ENCODE measurements around the gene HNRNPLL. TPM values are rescaled to one million over a fixed set of nuclear protein-coding genes. Genes with fewer than 3 reads are reported as not detected.
"Not testable (repeated sequence)": the region's sequence is repeated elsewhere in the genome, so short reads cannot be mapped to it uniquely, and the experiment has no call there.

The HNRNPLL gene
- total and polyA plus RNA-seq, 4 experiments from 2014 or later = 71.2 to 105 (median 88.9) TPM

DNA sequence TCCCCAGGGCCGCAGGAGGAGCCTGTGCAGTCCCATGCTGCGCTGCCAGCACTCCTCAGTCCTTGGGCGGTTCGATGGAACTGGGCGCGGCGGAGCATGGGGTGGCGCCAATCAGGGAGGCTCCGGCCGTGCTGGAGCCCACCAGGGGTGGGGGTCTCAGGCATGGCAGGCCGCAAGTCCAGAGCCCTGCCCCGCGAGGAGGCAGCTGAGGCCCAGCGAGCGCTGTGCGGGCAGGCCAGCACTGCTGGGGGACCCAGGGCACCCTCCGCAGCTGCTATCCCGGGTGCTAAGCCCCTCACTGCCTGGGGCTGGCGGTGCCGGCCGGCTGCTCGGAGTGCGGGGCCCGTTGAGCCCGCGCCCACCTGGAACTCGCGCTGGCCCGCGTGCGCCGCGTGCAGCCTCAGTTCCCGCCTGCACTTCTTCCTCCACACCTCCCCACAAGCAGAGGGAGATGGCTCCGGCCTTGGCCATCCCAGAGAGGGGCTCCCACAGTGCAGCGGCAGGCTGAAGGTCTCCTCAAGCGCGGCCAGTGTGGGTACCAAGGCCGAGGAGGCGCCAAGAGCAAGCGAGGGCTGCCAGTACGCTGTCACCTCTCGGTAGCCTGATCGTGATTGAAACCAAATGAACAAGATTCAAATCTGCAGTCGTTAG lies 40.4 kb upstream of the HNRNPLL start:
- peaks cover 30% of the 10 kb centered on the region for H3K4me1 ChIP-seq (ENCODE audit: insufficient read depth, low read length)
- intact Hi-C loops (cut with micrococcal nuclease) = no loop called here

DNA sequence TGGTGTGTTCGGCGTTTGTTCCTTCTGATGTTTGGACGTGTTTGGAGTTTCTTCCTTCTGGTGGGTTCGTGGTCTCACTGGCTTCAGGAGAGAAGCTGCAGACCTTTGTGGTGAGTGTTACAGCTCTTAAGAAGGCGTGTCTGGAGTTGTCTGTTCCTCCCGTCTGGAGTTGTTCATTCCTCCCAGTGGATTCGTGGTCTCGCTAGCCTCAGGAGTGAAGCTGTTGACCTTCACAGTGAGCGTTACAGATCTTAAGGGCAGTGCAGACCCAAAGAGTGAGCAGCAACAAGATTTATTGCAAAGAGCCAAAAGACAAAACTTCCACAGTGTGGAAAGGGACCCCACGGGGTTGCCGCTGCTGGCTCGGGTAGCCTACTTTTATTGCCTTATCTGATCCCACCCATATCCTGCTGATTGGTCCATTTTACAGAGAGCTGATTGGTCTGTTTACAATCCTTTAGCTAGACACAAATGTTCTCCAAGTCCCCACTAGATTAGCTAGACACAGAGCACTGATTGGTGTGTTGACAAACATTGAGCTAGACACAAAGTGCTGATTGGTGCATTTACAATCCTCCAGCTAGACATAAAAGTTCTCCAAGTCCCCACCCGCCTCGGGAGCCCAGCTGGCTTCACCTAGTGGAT lies 39.8 kb upstream of the HNRNPLL start:
- POLR2A ChIA-PET (ENCODE audit: partially characterized antibody) = interaction anchor here (0.8 to 7.8 kb wide), 8 partner anchors 12 to 109 kb away, joined by 3 to 73 read pairs (median 7); partner anchors contain the start of genes GALM and SRSF7
- Mint-ChIP-seq H3K4me1 (peaks cover 12 to 34% (median 20%) of the 10 kb centered on the region in 4 donors), H3K27ac (peak overlapping the region; percentile 31 to 79 (median 63))
- H3K27me3 ChIP-seq (ENCODE audit: insufficient read depth, low read length); intact Hi-C loops (cut with micrococcal nuclease); H3K9me3 ChIP-seq (ENCODE audit: control insufficient read depth in 1 of 2, low read length in 2 of 2); H3K4me3 ChIP-seq (ENCODE audit: low read length in 2 of 2); H3K27me3 Mint-ChIP-seq; H3K36me3 Mint-ChIP-seq; H3K4me3 Mint-ChIP-seq; DNase-seq; H3K9me3 Mint-ChIP-seq; H3K36me3 ChIP-seq (ENCODE audit: insufficient read depth, low read length): not testable (repeated sequence)
- CTCF ChIA-PET (ENCODE audit: partially characterized antibody) = interaction anchor here (0.7 to 3.4 kb wide), 9 partner anchors 10 to 83 kb away, joined by 3 to 15 read pairs (median 3); no protein-coding TSS in a partner anchor
- Histone ChIP-seq H3K27ac (ENCODE audit: low read depth, low read length) (peak overlapping the region; percentile 51), H3K4me1 (ENCODE audit: insufficient read depth, low read length) (peaks cover 24% of the 10 kb centered on the region)

More for the DNA sequence above, 40.4 kb upstream of the HNRNPLL start:
- Mint-ChIP-seq H3K9me3 (no peaks in the 10 kb centered on the region), H3K27ac (peak overlapping the region; percentile 73 to 97 (median 95)), H3K27me3 (no peaks in the 10 kb centered on the region), H3K36me3 (no peaks in the 10 kb centered on the region), H3K4me1 (peaks cover 17 to 39% (median 26%) of the 10 kb centered on the region in 4 donors), H3K4me3 (peak overlapping the region in 6 of 8 donors; percentile 68 to 89 (median 77))
- no peaks in the 10 kb centered on the region for H3K9me3 ChIP-seq (ENCODE audit: control insufficient read depth in 1 of 2, low read length in 2 of 2)
- peak overlapping the region; percentile 51 for H3K27ac ChIP-seq (ENCODE audit: low read depth, low read length)
- ChIA-PET POLR2A (ENCODE audit: partially characterized antibody) (interaction anchor here (0.7 to 7.8 kb wide), 14 partner anchors 9 to 108 kb away, joined by 3 to 73 read pairs (median 4); partner anchors contain the start of genes GALM, HNRNPLL and SRSF7), CTCF (ENCODE audit: partially characterized antibody) (interaction anchor here (0.7 to 3.4 kb wide), 10 partner anchors 16 to 82 kb away, joined by 3 to 15 read pairs (median 4); partner anchors contain the start of gene GALM)
- no peaks in the 10 kb centered on the region for H3K36me3 ChIP-seq (ENCODE audit: insufficient read depth, low read length)
- peak in 1 of 5 donors; percentile 5 for DNase-seq
- H3K4me3 ChIP-seq (ENCODE audit: low read length in 2 of 2) = peak overlapping the region in 1 of 2 donors; percentile 12
- no peaks in the 10 kb centered on the region for H3K27me3 ChIP-seq (ENCODE audit: insufficient read depth, low read length)

DNA sequence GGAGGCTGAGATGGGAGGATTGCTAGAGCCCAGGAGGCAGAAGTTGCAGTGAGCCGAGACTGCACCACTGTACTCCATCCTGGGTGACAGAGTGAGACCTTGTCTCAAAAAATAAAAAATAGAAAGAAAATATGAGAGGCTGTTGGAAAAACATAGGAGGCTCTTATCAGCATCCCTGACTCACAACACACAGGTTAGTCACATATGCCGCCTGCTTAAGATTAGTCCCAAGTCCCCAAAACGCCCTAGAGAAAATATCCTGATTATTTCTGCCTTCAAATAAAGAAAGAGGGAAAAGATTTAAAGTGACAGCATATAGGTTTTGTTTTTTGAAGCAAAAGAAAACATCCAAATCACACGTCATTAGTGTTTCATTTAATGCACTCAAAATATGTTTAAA lies 33.3 kb upstream of the HNRNPLL start:
- Histone ChIP-seq H3K27me3 (ENCODE audit: insufficient read depth, low read length) (no peaks in the 10 kb centered on the region), H3K36me3 (ENCODE audit: insufficient read depth, low read length) (no peaks in the 10 kb centered on the region), H3K9me3 (ENCODE audit: control insufficient read depth in 1 of 2, low read length in 2 of 2) (no peaks in the 10 kb centered on the region), H3K4me1 (ENCODE audit: insufficient read depth, low read length) (peaks cover 18% of the 10 kb centered on the region), H3K27ac (ENCODE audit: low read depth, low read length) (no peak overlapping the region), H3K4me3 (ENCODE audit: low read length in 2 of 2) (no peak overlapping the region)
- H3K27me3 Mint-ChIP-seq = no peaks in the 10 kb centered on the region
- CTCF ChIA-PET (ENCODE audit: partially characterized antibody) = interaction anchor here (0.7 kb wide), 1 partner anchor 18 kb away, joined by 3 read pairs; no protein-coding TSS in a partner anchor
- no peak overlapping the region for H3K4me3 Mint-ChIP-seq
- H3K4me1 Mint-ChIP-seq = peaks cover 10 to 16% (median 14%) of the 10 kb centered on the region in 4 donors
- H3K27ac Mint-ChIP-seq = no peak overlapping the region
- intact Hi-C loops (cut with micrococcal nuclease) = no loop called here
- H3K36me3 Mint-ChIP-seq = no peaks in the 10 kb centered on the region
- POLR2A ChIA-PET (ENCODE audit: partially characterized antibody) = interaction anchor here (0.9 kb wide), 1 partner anchor 33 kb away, joined by 3 read pairs; no protein-coding TSS in a partner anchor
- peaks cover 0 to 2% (median 0%) of the 10 kb centered on the region in 8 donors for H3K9me3 Mint-ChIP-seq
- no peak for DNase-seq

DNA sequence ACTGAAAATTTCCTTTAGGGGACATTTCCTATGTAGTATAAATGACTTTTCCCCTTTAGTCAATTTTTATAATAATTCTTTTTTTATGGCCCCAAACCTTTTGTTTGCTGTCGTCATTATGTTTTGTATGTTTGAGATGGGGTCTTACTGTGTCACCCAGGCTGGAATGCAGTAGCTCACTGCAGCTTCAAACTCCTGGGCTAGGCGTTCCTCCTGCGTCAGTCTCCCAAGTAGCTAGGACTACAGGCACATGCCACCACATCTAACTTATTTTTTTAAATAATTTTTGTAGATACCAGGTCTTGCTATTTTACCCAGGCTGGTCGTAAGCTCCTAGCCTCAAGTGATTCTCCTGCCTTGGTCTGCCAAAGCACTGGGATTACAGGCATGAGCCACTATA lies 32.4 kb upstream of the HNRNPLL start:
- Mint-ChIP-seq H3K4me1 (peaks cover 10 to 16% (median 14%) of the 10 kb centered on the region in 4 donors), H3K27ac (no peak overlapping the region), H3K36me3 (no peaks in the 10 kb centered on the region), H3K4me3 (no peak overlapping the region), H3K9me3 (peaks cover 0 to 2% (median 0%) of the 10 kb centered on the region in 8 donors), H3K27me3 (no peaks in the 10 kb centered on the region)
- Histone ChIP-seq H3K9me3 (ENCODE audit: control insufficient read depth in 1 of 2, low read length in 2 of 2) (no peaks in the 10 kb centered on the region), H3K27ac (ENCODE audit: low read depth, low read length) (no peak overlapping the region), H3K4me1 (ENCODE audit: insufficient read depth, low read length) (peaks cover 18% of the 10 kb centered on the region), H3K4me3 (ENCODE audit: low read length in 2 of 2) (no peak overlapping the region), H3K36me3 (ENCODE audit: insufficient read depth, low read length) (no peaks in the 10 kb centered on the region), H3K27me3 (ENCODE audit: insufficient read depth, low read length) (no peaks in the 10 kb centered on the region)
- intact Hi-C loops (cut with micrococcal nuclease) = no loop called here
- POLR2A ChIA-PET (ENCODE audit: partially characterized antibody) = interaction anchor here (0.6 to 1.1 kb wide), 3 partner anchors 9 to 34 kb away, joined by 3 to 4 read pairs (median 3); no protein-coding TSS in a partner anchor
- no peak for DNase-seq
- CTCF ChIA-PET (ENCODE audit: partially characterized antibody) = interaction anchor here (0.5 to 1.0 kb wide), 2 partner anchors 30 to 74 kb away, joined by 3 to 4 read pairs; no protein-coding TSS in a partner anchor

GRCh38 chr2:38634684-38635083 lies 32.0 kb upstream of the HNRNPLL start:
- CTCF ChIA-PET (ENCODE audit: partially characterized antibody) = interaction anchor here (0.5 to 1.0 kb wide), 2 partner anchors 29 to 75 kb away, joined by 3 to 4 read pairs; no protein-coding TSS in a partner anchor
- peak overlapping the region in 1 of 8 donors; percentile 13 for H3K4me3 Mint-ChIP-seq
- no peaks in the 10 kb centered on the region for H3K27me3 Mint-ChIP-seq
- DNase-seq = no peak
- Histone ChIP-seq H3K4me1 (ENCODE audit: insufficient read depth, low read length) (peaks cover 18% of the 10 kb centered on the region), H3K27me3 (ENCODE audit: insufficient read depth, low read length) (no peaks in the 10 kb centered on the region), H3K4me3 (ENCODE audit: low read length in 2 of 2) (no peak overlapping the region), H3K36me3 (ENCODE audit: insufficient read depth, low read length) (no peaks in the 10 kb centered on the region), H3K9me3 (ENCODE audit: control insufficient read depth in 1 of 2, low read length in 2 of 2) (no peaks in the 10 kb centered on the region), H3K27ac (ENCODE audit: low read depth, low read length) (no peak overlapping the region)
- H3K36me3 Mint-ChIP-seq = no peaks in the 10 kb centered on the region
- POLR2A ChIA-PET (ENCODE audit: partially characterized antibody) = interaction anchor here (0.6 to 1.1 kb wide), 3 partner anchors 9 to 35 kb away, joined by 3 to 4 read pairs (median 3); no protein-coding TSS in a partner anchor
- intact Hi-C loops (cut with micrococcal nuclease) = no loop called here
- peaks cover 10 to 16% (median 14%) of the 10 kb centered on the region in 4 donors for H3K4me1 Mint-ChIP-seq
- peak overlapping the region in 1 of 7 donors; percentile 24 for H3K27ac Mint-ChIP-seq
- peaks cover 0 to 3% (median 0%) of the 10 kb centered on the region in 8 donors for H3K9me3 Mint-ChIP-seq

DNA sequence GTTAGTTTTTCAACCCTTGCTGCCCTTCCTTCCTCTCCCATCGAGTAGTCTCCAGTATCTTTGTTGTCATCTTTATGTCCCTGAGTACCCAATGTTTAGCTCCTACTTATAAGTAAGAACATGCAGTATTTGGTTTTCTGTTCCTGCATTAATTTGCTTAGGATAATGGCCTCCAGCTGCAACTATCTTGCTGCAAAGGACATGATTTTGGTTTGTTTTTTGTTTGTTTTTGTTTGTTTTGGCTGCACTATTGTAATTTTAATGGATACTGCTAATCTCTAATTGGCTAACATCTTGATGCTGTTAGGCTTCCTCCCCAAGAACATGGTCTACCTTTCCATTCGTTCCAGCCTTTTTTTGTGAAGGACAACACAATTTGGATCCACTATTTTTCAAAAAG lies 31.2 kb upstream of the HNRNPLL start:
- H3K4me3 Mint-ChIP-seq = no peak overlapping the region
- CTCF ChIA-PET (ENCODE audit: partially characterized antibody) = interaction anchor here (1.6 kb wide), 1 partner anchor 52 kb away, joined by 4 read pairs; no protein-coding TSS in a partner anchor

More for the DNA sequence above, 31.2 kb upstream of the HNRNPLL start:
- H3K36me3 Mint-ChIP-seq = no peaks in the 10 kb centered on the region
- H3K4me3 ChIP-seq (ENCODE audit: low read length in 2 of 2) = no peak overlapping the region
- no peaks in the 10 kb centered on the region for H3K36me3 ChIP-seq (ENCODE audit: insufficient read depth, low read length)
- H3K9me3 Mint-ChIP-seq = peaks cover 0 to 3% (median 0%) of the 10 kb centered on the region in 8 donors
- intact Hi-C loops (cut with micrococcal nuclease) = no loop called here
- no peaks in the 10 kb centered on the region for H3K27me3 Mint-ChIP-seq
- H3K4me1 Mint-ChIP-seq = peaks cover 10 to 16% (median 14%) of the 10 kb centered on the region in 4 donors
- no peak overlapping the region for H3K27ac ChIP-seq (ENCODE audit: low read depth, low read length)
- H3K4me1 ChIP-seq (ENCODE audit: insufficient read depth, low read length) = peaks cover 18% of the 10 kb centered on the region
- H3K27ac Mint-ChIP-seq = no peak overlapping the region
- no peaks in the 10 kb centered on the region for H3K27me3 ChIP-seq (ENCODE audit: insufficient read depth, low read length)
- POLR2A ChIA-PET (ENCODE audit: partially characterized antibody) = interaction anchor here (0.6 kb wide), 1 partner anchor 25 kb away, joined by 3 read pairs; no protein-coding TSS in a partner anchor
- no peaks in the 10 kb centered on the region for H3K9me3 ChIP-seq (ENCODE audit: control insufficient read depth in 1 of 2, low read length in 2 of 2)
- no peak for DNase-seq
